ENCODE results near the gene FES. TPM values are rescaled to one million over a fixed set of nuclear protein-coding genes. Genes with fewer than 3 reads are reported as not detected.

FES gene
- total and polyA plus RNA-seq, 2 of the 13 experiments (the other 11 are each of a cell fraction or from before 2014, with no cell fraction given) = 4.0 to 9.5 TPM

DNA sequence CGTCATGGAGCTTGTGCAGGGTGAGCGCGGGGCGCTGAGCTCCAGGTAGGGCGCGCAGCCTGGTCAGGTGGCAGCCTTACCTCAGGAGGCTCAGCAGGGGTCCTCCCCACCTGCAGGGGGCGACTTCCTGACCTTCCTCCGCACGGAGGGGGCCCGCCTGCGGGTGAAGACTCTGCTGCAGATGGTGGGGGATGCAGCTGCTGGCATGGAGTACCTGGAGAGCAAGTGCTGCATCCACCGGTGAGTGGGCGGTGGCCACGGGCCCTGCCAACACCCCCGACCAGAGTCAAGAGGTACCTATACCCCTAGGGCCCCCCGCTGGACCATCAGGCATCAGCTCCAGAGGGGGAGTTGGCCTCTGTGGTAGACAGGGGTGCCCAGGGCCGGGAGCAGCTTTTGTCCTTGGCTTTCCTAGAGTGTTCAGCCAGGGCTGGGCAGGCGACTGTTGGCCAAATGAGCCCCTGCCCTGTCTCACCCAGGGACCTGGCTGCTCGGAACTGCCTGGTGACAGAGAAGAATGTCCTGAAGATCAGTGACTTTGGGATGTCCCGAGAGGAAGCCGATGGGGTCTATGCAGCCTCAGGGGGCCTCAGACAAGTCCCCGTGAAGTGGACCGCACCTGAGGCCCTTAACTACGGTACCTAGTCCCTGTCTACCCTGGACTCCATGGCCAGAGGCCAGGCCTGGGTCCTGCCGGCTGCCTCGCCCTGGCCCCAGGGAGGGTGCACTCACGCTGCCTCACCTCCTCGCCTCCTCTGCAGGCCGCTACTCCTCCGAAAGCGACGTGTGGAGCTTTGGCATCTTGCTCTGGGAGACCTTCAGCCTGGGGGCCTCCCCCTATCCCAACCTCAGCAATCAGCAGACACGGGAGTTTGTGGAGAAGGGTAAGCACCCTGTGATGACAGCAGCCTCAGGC, 9.1 kb downstream of the FES start (continued):
- TF ChIP-seq PRDM15 (CRISPR knock-in tag; IDR thresholded peaks at IDR 0.05) = no peak
- TF ChIP-seq ZFY (CRISPR knock-in tag; IDR thresholded peaks at IDR 0.05) = peak; percentile 80
- TF ChIP-seq HOXA5 (CRISPR knock-in tag; IDR thresholded peaks at IDR 0.05) = no peak
- no peak for TF ChIP-seq ZNF10 (CRISPR knock-in tag; IDR thresholded peaks at IDR 0.05; ENCODE audit: borderline replicate concordance, low read depth)
- TF ChIP-seq ZNF678 (CRISPR knock-in tag; IDR thresholded peaks at IDR 0.05) = no peak
- 0 out of 2 replicates have a peak, but pooled peaks have one; percentile 26 for TF ChIP-seq ZNF605 (CRISPR knock-in tag; IDR thresholded peaks at IDR 0.05)
- TF ChIP-seq SMYD3 (CRISPR knock-in tag; IDR thresholded peaks at IDR 0.05) = no peak
- no peak for TF ChIP-seq CBX2 (IDR thresholded peaks at IDR 0.05; ENCODE audit: low read depth, low read length)
- TF ChIP-seq CBX2 (CRISPR knock-in tag; IDR thresholded peaks at IDR 0.05; ENCODE audit: low read depth) = no peak
- no peak for TF ChIP-seq ASH2L (IDR thresholded peaks at IDR 0.05; ENCODE audit: insufficient read length, low read depth, low read length)
- TF ChIP-seq ZSCAN12 (CRISPR knock-in tag; IDR thresholded peaks at IDR 0.05) = no peak
- TF ChIP-seq, protein P1, sequence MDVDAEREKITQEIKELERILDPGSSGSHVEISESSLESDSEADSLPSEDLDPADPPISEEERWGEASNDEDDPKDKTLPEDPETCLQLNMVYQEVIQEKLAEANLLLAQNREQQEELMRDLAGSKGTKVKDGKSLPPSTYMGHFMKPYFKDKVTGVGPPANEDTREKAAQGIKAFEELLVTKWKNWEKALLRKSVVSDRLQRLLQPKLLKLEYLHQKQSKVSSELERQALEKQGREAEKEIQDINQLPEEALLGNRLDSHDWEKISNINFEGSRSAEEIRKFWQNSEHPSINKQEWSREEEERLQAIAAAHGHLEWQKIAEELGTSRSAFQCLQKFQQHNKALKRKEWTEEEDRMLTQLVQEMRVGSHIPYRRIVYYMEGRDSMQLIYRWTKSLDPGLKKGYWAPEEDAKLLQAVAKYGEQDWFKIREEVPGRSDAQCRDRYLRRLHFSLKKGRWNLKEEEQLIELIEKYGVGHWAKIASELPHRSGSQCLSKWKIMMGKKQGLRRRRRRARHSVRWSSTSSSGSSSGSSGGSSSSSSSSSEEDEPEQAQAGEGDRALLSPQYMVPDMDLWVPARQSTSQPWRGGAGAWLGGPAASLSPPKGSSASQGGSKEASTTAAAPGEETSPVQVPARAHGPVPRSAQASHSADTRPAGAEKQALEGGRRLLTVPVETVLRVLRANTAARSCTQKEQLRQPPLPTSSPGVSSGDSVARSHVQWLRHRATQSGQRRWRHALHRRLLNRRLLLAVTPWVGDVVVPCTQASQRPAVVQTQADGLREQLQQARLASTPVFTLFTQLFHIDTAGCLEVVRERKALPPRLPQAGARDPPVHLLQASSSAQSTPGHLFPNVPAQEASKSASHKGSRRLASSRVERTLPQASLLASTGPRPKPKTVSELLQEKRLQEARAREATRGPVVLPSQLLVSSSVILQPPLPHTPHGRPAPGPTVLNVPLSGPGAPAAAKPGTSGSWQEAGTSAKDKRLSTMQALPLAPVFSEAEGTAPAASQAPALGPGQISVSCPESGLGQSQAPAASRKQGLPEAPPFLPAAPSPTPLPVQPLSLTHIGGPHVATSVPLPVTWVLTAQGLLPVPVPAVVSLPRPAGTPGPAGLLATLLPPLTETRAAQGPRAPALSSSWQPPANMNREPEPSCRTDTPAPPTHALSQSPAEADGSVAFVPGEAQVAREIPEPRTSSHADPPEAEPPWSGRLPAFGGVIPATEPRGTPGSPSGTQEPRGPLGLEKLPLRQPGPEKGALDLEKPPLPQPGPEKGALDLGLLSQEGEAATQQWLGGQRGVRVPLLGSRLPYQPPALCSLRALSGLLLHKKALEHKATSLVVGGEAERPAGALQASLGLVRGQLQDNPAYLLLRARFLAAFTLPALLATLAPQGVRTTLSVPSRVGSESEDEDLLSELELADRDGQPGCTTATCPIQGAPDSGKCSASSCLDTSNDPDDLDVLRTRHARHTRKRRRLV (CRISPR knock-in tag; IDR thresholded peaks at IDR 0.05) = no peak
- TF ChIP-seq ATF3 (CRISPR knock-in tag; IDR thresholded peaks at IDR 0.05) = no peak
- TF ChIP-seq GFI1 (CRISPR knock-in tag; IDR thresholded peaks at IDR 0.05; ENCODE audit: borderline replicate concordance) = no peak
- no peak for TF ChIP-seq REL (CRISPR knock-in tag; conservative IDR thresholded peaks at IDR 0.05)
- no peak for TF ChIP-seq WIZ (CRISPR knock-in tag; IDR thresholded peaks at IDR 0.05)
- no peak for TF ChIP-seq SMC3 (IDR thresholded peaks at IDR 0.05; ENCODE audit: low read length)

All from HepG2 (cell line).